Activated T-helper 2 cell treated with anti-CD3 and anti-CD28 coated beads, Interferon-gamma antibody, Interleukin-2, Interleukin-4, amounts not matched to agents 10 μg/mL and 5 μg/mL and 100 μg/mL, durations not matched to agents 14 hours and 24 hours and 36 hours (primary cell): ENCODE results near the gene CABLES1. TPM values are rescaled to one million over a fixed set of nuclear protein-coding genes. Genes with fewer than 3 reads are reported as not detected.

Source experiments
- DNase-seq: peaks from one replicate; pipeline ENCODE4 v3.0.0; 2021; ENCODE audit warnings: low spot score
- H3K27ac Mint-ChIP-seq: one replicate; pipeline ENCODE4 v1.8.0; 2021; ENCODE audit warnings: mixed read lengths
- H3K27me3 Mint-ChIP-seq: one replicate; pipeline ENCODE4 v1.8.0; 2021; ENCODE audit warnings: low read depth, mixed read lengths
- H3K36me3 Mint-ChIP-seq: one replicate; pipeline ENCODE4 v1.8.0; 2021; ENCODE audit warnings: low read depth, mixed read lengths
- H3K4me1 Mint-ChIP-seq: one replicate; pipeline ENCODE4 v1.8.0; 2021; ENCODE audit warnings: low read depth, mixed read lengths
- H3K4me3 Mint-ChIP-seq: one replicate; pipeline ENCODE4 v1.8.0; 2021; ENCODE audit warnings: low read depth, mild to moderate bottlenecking, moderate library complexity, mixed read lengths
- H3K9me3 Mint-ChIP-seq: one replicate; pipeline ENCODE4 v1.8.0; 2021; ENCODE audit warnings: mixed read lengths
- intact Hi-C: fragments of 100-400 bp; cut with micrococcal nuclease; formaldehyde crosslinking; loops from one replicate; pipeline ENCODE4 v1.15.1; 2023
- total RNA-seq: library from RNA; stranded (reverse); gene quantifications from 2 replicates; pipeline ENCODE4 v1.2.3, GENCODE V29; 2022

CABLES1 gene
- total RNA-seq, 1 donor from 2014 or later: 27.4 TPM

GRCh38 chr18:23121133-23121532 is 14.2 kb upstream of the CABLES1 start:
- Mint-ChIP-seq H3K4me3 (no peak overlapping the region), H3K9me3 (no peaks in the 10 kb centered on the region), H3K4me1 (no peaks in the 10 kb centered on the region), H3K27ac (no peak overlapping the region), H3K36me3 (no peaks in the 10 kb centered on the region), H3K27me3 (peaks cover 7% of the 10 kb centered on the region)
- no peak for DNase-seq
- intact Hi-C loops: no loop called here

- DNase-seq: no peak
- Mint-ChIP-seq H3K27me3 (peaks cover 7% of the 10 kb centered on the region), H3K27ac (no peak overlapping the region), H3K4me1 (no peaks in the 10 kb centered on the region), H3K9me3 (no peaks in the 10 kb centered on the region), H3K4me3 (no peak overlapping the region), H3K36me3 (no peaks in the 10 kb centered on the region)
- intact Hi-C loops: no loop called here
Observed at GRCh38 chr18:23122334-23123229, 12.7 kb upstream of the CABLES1 start.

GRCh38 chr18:23126376-23127056 is 8.8 kb upstream of the CABLES1 start:
- Mint-ChIP-seq H3K4me3 (no peak overlapping the region), H3K36me3 (no peaks in the 10 kb centered on the region), H3K9me3 (no peaks in the 10 kb centered on the region), H3K4me1 (no peaks in the 10 kb centered on the region), H3K27me3 (peaks cover 2% of the 10 kb centered on the region), H3K27ac (no peak overlapping the region)
- intact Hi-C loops: no loop called here
- DNase-seq: no peak

- peaks cover 2% of the 10 kb centered on the region for H3K27me3 Mint-ChIP-seq
- no peaks in the 10 kb centered on the region for H3K36me3 Mint-ChIP-seq
- no peaks in the 10 kb centered on the region for H3K9me3 Mint-ChIP-seq
- no peak overlapping the region for H3K4me3 Mint-ChIP-seq
- no peak overlapping the region for H3K27ac Mint-ChIP-seq
- H3K4me1 Mint-ChIP-seq: peaks cover 5% of the 10 kb centered on the region
- intact Hi-C loops: no loop called here
- no peak for DNase-seq
Observed at GRCh38 chr18:23127090-23127489, 8.2 kb upstream of the CABLES1 start.

- Mint-ChIP-seq H3K36me3 (peaks cover 2% of the 10 kb centered on the region), H3K4me3 (no peak overlapping the region), H3K27ac (no peak overlapping the region), H3K27me3 (peaks cover 2% of the 10 kb centered on the region), H3K9me3 (no peaks in the 10 kb centered on the region), H3K4me1 (peaks cover 17% of the 10 kb centered on the region)
- DNase-seq: no peak
- intact Hi-C loops: loop anchor here (10.0 kb wide), 2 partner anchors 55 to 155 kb away; no protein-coding TSS in a partner anchor
Observed at GRCh38 chr18:23129355-23130002, 5.8 kb upstream of the CABLES1 start.

- Mint-ChIP-seq H3K9me3 (no peaks in the 10 kb centered on the region), H3K27ac (no peak overlapping the region), H3K4me3 (no peak overlapping the region), H3K27me3 (no peaks in the 10 kb centered on the region), H3K4me1 (peaks cover 19% of the 10 kb centered on the region), H3K36me3 (peaks cover 3% of the 10 kb centered on the region)
- peak; percentile 41 for DNase-seq
- intact Hi-C loops: loop anchor here (1.0 to 10.0 kb wide), 6 partner anchors 57 to 280 kb away; no protein-coding TSS in a partner anchor
Observed at GRCh38 chr18:23131693-23132319, 3.5 kb upstream of the CABLES1 start.

GRCh38 chr18:23133860-23134779 is 1.2 kb upstream of the CABLES1 start:
- Mint-ChIP-seq H3K27ac (peak overlapping the region; percentile 73), H3K4me3 (peak overlapping the region; percentile 82), H3K27me3 (peaks cover 5% of the 10 kb centered on the region), H3K36me3 (peaks cover 17% of the 10 kb centered on the region), H3K4me1 (peaks cover 34% of the 10 kb centered on the region), H3K9me3 (no peaks in the 10 kb centered on the region)
- intact Hi-C loops: loop anchor here (2.0 to 10.0 kb wide), 4 partner anchors 59 to 201 kb away; partner anchors contain the start of gene RBBP8
- peak; percentile 44 for DNase-seq

GRCh38 chr18:23135550-23136325 is 453 bp downstream of the CABLES1 start:
- Mint-ChIP-seq H3K27me3 (peaks cover 7% of the 10 kb centered on the region), H3K9me3 (no peaks in the 10 kb centered on the region), H3K4me3 (no peak overlapping the region), H3K36me3 (peaks cover 27% of the 10 kb centered on the region), H3K27ac (no peak overlapping the region), H3K4me1 (peaks cover 43% of the 10 kb centered on the region)
- DNase-seq: peak; percentile 20
- intact Hi-C loops: loop anchor here (1.0 to 10.0 kb wide), 5 partner anchors 61 to 242 kb away; partner anchors contain the start of gene RBBP8

- peak overlapping the region; percentile 80 for H3K4me3 Mint-ChIP-seq
- intact Hi-C loops: loop anchor here (10.0 kb wide), 2 partner anchors 62 to 148 kb away; no protein-coding TSS in a partner anchor
- H3K27ac Mint-ChIP-seq: no peak overlapping the region
- no peak for DNase-seq
- no peaks in the 10 kb centered on the region for H3K9me3 Mint-ChIP-seq
- peaks cover 46% of the 10 kb centered on the region for H3K4me1 Mint-ChIP-seq
- peaks cover 27% of the 10 kb centered on the region for H3K36me3 Mint-ChIP-seq
- peaks cover 7% of the 10 kb centered on the region for H3K27me3 Mint-ChIP-seq
Observed at GRCh38 chr18:23136326-23137096, 1.2 kb downstream of the CABLES1 start.

GRCh38 chr18:23137097-23137635 is 1.9 kb downstream of the CABLES1 start:
- H3K9me3 Mint-ChIP-seq: no peaks in the 10 kb centered on the region
- peaks cover 43% of the 10 kb centered on the region for H3K4me1 Mint-ChIP-seq
- DNase-seq: no peak
- peak overlapping the region; percentile 2 for H3K27ac Mint-ChIP-seq
- peaks cover 7% of the 10 kb centered on the region for H3K27me3 Mint-ChIP-seq
- peaks cover 27% of the 10 kb centered on the region for H3K36me3 Mint-ChIP-seq
- peak overlapping the region; percentile 80 for H3K4me3 Mint-ChIP-seq
- intact Hi-C loops: loop anchor here (10.0 kb wide), 2 partner anchors 62 to 148 kb away; no protein-coding TSS in a partner anchor
